ENCODE data around the gene IRX1. TPM values are rescaled to one million over a fixed set of nuclear protein-coding genes. Genes with fewer than 3 reads are reported as not detected.

The IRX1 gene
- total RNA-seq (2014; rRNA removed; shearing (Covaris generic)): 0.75 and 1.2 TPM in 2 replicates
- 1.4 and 2.9 TPM in 2 replicates for polyA plus RNA-seq (2015; cell fraction: cytosol; rRNA removed)
- polyA plus RNA-seq (2015; cell fraction: nucleus; rRNA removed): 0.19 and 1.2 TPM in 2 replicates

GRCh38 chr5:3595006-3595961 is at the start of gene IRX1:
Gene IRX1, plus strand, starts transcription at chr5:3595832. Its CDS starts 274 bp downstream, at chr5:3596106.
- peak; percentile 20 for DNase-seq (ENCODE audit: low read depth, low spot score)
- in situ Hi-C loops (cut with HindIII; ENCODE audit: low pct_unique_long_range_greater_than_20kb, low sequenced_read_pairs): no loop called here

DNA sequence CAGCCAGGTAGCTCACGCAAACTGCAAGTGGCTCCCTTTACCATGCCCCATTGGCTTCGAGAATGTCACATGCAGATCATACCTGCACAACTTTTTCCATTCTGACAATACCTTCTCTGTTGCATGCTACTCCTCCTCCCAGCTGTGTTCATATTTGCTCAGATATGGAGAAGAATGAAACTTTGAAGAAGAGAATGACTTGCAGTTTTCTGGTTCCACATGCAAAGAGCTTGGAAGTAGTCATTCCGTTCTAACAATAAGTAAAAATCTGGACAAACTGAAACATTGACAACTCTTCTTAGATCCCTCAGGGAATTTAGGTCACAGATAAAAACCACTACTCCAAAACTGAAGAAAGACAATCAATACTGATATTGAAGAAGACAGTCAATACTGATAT is 49.6 kb upstream of the IRX1 start:
- DNase-seq (ENCODE audit: low read depth, low spot score): no peak
- in situ Hi-C loops (cut with HindIII; ENCODE audit: low pct_unique_long_range_greater_than_20kb, low sequenced_read_pairs): no loop called here

- no peak for DNase-seq (ENCODE audit: low read depth, low spot score)
- in situ Hi-C loops (cut with HindIII; ENCODE audit: low pct_unique_long_range_greater_than_20kb, low sequenced_read_pairs): no loop called here
Observed at GRCh38 chr5:3564116-3564515, 31.5 kb upstream of the IRX1 start.

- DNase-seq (ENCODE audit: low read depth, low spot score): no peak
- in situ Hi-C loops (cut with HindIII; ENCODE audit: low pct_unique_long_range_greater_than_20kb, low sequenced_read_pairs): no loop called here
Observed at GRCh38 chr5:3564827-3565518, 30.7 kb upstream of the IRX1 start.

DNA sequence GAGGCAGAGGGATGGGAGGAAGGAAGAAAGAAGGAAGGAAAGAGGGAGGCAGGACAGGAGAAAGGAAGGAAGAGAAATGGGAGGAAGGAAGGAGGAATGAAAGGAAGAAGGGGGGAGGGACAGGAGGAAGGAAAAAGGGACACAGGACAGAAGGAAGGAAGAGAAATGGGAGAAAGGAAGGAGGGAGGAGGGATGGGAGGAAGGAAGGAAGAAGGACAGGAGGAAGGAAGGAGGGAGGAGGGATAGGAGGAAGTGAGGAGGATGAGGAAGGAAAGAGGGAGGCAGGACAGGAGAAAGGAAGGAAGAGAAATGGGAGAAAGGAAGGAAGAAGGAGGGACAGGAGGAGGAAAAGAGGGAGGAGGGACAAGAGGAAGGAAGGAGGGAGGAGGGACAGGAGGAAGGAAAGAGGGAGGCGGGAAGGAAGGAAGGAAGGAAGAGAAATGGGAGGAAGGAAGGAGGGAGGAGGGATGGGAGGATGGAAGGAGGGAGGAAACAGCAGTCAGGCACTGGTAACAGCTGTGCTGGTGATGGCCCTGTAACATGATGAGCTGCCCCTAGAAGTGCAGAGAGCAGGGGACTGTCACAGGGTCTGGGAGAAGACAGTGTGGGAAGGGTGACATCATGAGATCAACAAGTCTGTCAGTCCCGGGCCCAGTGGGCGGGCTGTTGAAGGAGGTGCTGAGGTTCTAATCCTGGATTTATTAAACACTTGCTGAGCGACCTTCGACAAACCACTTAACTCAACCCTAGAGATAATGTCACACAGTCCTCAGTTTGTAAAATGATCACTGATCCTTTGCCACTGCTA is 10.7 kb upstream of the IRX1 start:
- no peak for DNase-seq (ENCODE audit: low read depth, low spot score)
- in situ Hi-C loops (cut with HindIII; ENCODE audit: low pct_unique_long_range_greater_than_20kb, low sequenced_read_pairs): no loop called here

GRCh38 chr5:3590161-3590966 is 5.3 kb upstream of the IRX1 start:
- in situ Hi-C loops (cut with HindIII; ENCODE audit: low pct_unique_long_range_greater_than_20kb, low sequenced_read_pairs): no loop called here
- DNase-seq (ENCODE audit: low read depth, low spot score): no peak

DNA sequence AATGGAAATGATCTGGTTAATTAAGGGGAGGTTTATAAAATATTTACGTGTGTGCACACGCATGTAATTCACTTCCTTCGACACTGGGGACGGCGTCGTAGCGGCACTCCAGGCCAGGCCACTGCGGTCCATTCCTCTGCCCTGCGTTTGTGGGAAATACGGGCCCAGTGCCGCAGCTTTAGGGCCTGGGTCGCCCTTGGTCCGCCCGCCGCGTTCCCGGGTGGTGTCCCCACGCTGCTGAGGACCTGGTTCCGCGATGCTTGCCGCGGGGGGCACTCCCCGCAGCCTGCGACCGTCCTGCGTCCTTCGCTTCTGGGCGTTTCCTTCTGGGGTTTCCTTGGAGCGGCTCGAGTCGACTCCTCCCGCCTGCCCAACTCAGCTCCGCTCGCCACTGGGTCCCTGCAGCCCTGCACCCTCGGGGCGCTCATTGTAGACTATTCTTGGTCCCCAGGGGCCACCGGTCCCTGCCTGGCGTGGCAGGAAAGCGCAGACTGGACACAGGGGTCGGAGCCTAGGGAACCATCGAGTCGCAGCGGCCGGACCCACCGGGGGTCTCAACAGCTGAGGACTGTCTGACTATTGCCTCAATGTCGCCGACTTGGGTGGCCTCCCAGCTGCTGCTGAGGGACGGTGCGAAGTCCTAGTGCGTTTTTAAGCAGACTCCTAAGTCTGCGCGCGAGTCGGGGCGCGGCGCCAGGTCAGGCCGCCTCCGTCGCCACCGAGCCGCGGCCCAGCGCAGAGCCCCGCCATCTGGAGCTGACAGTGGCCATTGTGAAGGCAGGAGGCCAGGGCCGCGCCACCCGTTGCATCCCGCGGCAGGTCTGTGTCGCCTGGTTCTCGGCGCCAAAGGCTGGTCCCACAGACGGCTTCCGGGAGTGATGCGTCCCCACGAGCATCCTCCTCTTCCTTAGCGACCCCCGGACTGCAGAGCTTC is 4.4 kb upstream of the IRX1 start:
- DNase-seq (ENCODE audit: low read depth, low spot score): no peak
- in situ Hi-C loops (cut with HindIII; ENCODE audit: low pct_unique_long_range_greater_than_20kb, low sequenced_read_pairs): no loop called here

GRCh38 chr5:3592298-3592697 is 3.3 kb upstream of the IRX1 start:
- in situ Hi-C loops (cut with HindIII; ENCODE audit: low pct_unique_long_range_greater_than_20kb, low sequenced_read_pairs): no loop called here
- no peak for DNase-seq (ENCODE audit: low read depth, low spot score)

GRCh38 chr5:3593771-3594509 is 1.7 kb upstream of the IRX1 start:
- no peak for DNase-seq (ENCODE audit: low read depth, low spot score)
- in situ Hi-C loops (cut with HindIII; ENCODE audit: low pct_unique_long_range_greater_than_20kb, low sequenced_read_pairs): no loop called here

- in situ Hi-C loops (cut with HindIII; ENCODE audit: low pct_unique_long_range_greater_than_20kb, low sequenced_read_pairs): no loop called here
- DNase-seq (ENCODE audit: low read depth, low spot score): no peak
Observed at GRCh38 chr5:3594510-3595005, 1.1 kb upstream of the IRX1 start.

GRCh38 chr5:3596261-3596825 is 711 bp downstream of the IRX1 start:
- DNase-seq (ENCODE audit: low read depth, low spot score): no peak
- in situ Hi-C loops (cut with HindIII; ENCODE audit: low pct_unique_long_range_greater_than_20kb, low sequenced_read_pairs): no loop called here

DNA sequence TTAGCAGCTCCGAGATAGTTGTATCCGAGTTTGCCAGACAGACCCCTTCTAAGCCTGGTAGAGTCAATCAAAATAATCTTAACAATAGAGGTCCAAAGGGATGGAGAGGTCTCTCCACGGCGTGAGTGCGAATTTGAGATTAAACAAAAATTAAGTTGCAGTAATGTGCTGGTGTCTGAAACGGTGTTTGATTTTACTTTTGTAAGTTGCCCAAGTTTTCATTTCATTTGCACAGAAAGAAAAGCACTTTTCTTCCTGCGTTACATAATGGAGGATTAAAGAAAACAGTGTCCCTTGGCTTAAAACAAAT is 1.2 kb downstream of the IRX1 start:
- in situ Hi-C loops (cut with HindIII; ENCODE audit: low pct_unique_long_range_greater_than_20kb, low sequenced_read_pairs): no loop called here
- no peak for DNase-seq (ENCODE audit: low read depth, low spot score)

DNA sequence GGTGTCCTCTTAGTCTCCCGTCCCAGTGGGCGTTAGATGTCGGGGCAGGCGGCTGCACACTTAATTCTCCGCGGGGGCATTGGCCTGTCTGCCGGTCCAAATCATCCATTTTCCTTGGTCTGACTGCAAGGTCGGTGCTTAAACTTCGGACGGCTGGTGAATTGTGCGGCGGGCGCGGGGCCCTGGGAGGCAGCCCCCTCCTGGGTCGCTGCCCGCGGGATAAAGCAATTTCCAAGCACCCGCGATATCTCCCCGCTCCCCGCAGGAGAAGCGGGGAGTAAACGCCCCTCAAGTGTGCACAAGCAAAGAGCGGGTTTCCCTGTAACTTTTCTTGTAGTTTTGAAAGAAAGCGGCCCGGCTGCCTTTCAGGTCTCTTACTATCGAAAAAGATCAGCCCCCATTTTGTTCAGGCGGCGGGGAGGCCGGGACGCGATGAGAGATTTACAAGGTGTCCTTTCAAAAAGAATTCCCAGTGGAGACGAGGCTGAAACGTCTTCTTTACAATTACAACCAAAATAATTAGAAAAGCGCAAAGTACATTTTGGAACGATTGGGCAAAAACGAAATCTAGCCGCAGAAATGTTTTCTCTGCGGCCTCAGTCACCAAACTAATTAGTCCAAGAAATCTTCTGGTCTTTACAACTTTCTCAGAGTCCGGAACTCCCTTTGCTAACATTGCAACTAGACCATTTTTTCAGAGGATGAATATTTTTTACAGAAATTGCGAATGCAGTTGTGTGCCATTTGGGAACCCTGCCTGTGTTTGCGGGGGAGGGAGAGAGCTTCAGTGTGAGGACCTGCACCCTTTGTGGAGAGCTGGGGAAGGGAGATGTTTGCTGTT is 1.8 kb downstream of the IRX1 start:
- no peak for DNase-seq (ENCODE audit: low read depth, low spot score)
- in situ Hi-C loops (cut with HindIII; ENCODE audit: low pct_unique_long_range_greater_than_20kb, low sequenced_read_pairs): no loop called here

- in situ Hi-C loops (cut with HindIII; ENCODE audit: low pct_unique_long_range_greater_than_20kb, low sequenced_read_pairs): no loop called here
- DNase-seq (ENCODE audit: low read depth, low spot score): no peak
Observed at GRCh38 chr5:3598207-3598606, 2.6 kb downstream of the IRX1 start.

All from SK-MEL-5 (cell line).